Caco-2 (cell line): ENCODE measurements around the gene FYB2. TPM values are rescaled to one million over a fixed set of nuclear protein-coding genes. Genes with fewer than 3 reads are reported as not detected.

Source experiments
- BruUV-seq: library from RNA; stranded (reverse); fragments of 400-500 nt; replicated peaks from 2 replicates; lab custom pipeline; 2021; lab: Mats Ljungman, UMichigan
- CTCF ChIA-PET: fragments of 300-600 bp; sonication (Branson Sonifier 250); formaldehyde crosslinking; loops from one replicate; lab custom pipeline; 2022; ENCODE audit warnings: antibody characterized with exemption; lab: Charles Lee
- POLR2A ChIA-PET: fragments of 300-600 bp; sonication (Branson Sonifier 250); formaldehyde crosslinking; loops from one replicate; lab custom pipeline; 2022; ENCODE audit warnings: antibody characterized with exemption; lab: Charles Lee
- DNase-seq, 2 experiments: peaks; one replicate each; pipeline versions ENCODE4 v3.0.0 to v3.0.0-alpha.2; 2020 to 2022
- H3K27me3 ChIP-seq: replicated peaks from 2 replicates; pipeline ENCODE4 v1.6.0; 2011; ENCODE audit warnings: low read length; ENCODE audit not compliant: control insufficient read depth, insufficient read depth
- H3K36me3 ChIP-seq: 2 replicates; pipeline ENCODE4 v1.5.1; 2011; ENCODE audit warnings: low read length; ENCODE audit not compliant: control insufficient read depth, insufficient read depth
- H3K4me1 ChIP-seq: fragments of 250-450 bp; sonication (Bioruptor Pico); 2 replicates; pipeline ENCODE4 v1.5.1; 2020; ENCODE audit warnings: mild to moderate bottlenecking
- H3K4me3 ChIP-seq: 2 replicates; pipeline ENCODE4 v1.5.1; 2011; ENCODE audit warnings: low read depth, mild to moderate bottlenecking, control low read depth, low read length
- H3K9me3 ChIP-seq: fragments of 250-450 bp; sonication (Bioruptor Pico); 2 replicates; pipeline ENCODE4 v1.5.1; 2020; ENCODE audit warnings: mild to moderate bottlenecking, moderate library complexity
- H3K27ac Mint-ChIP-seq: one replicate; pipeline ENCODE4 v1.8.0; 2022; ENCODE audit warnings: mixed read lengths; ENCODE audit not compliant: unreplicated experiment
- H3K27me3 Mint-ChIP-seq: one replicate; pipeline ENCODE4 v1.8.0; 2022; ENCODE audit warnings: mixed read lengths; ENCODE audit not compliant: insufficient read depth, unreplicated experiment
- H3K36me3 Mint-ChIP-seq: one replicate; pipeline ENCODE4 v1.8.0; 2022; ENCODE audit warnings: mild to moderate bottlenecking, mixed read lengths; ENCODE audit not compliant: insufficient read depth, unreplicated experiment
- H3K4me1 Mint-ChIP-seq: one replicate; pipeline ENCODE4 v1.8.0; 2022; ENCODE audit warnings: low read depth, mixed read lengths; ENCODE audit not compliant: unreplicated experiment
- H3K4me3 Mint-ChIP-seq: one replicate; pipeline ENCODE4 v1.8.0; 2022; ENCODE audit warnings: mild to moderate bottlenecking, moderate library complexity, mixed read lengths; ENCODE audit not compliant: unreplicated experiment
- H3K9me3 Mint-ChIP-seq: one replicate; pipeline ENCODE4 v1.8.0; 2022; ENCODE audit warnings: mixed read lengths; ENCODE audit not compliant: unreplicated experiment
- CTCF ChIP-seq, 2 experiments: fragments of 200-600 bp in 1 of 2; IDR thresholded peaks; 1 replicate in 1 of 2; 2 replicates in 1 of 2; pipeline versions ENCODE4 v1.5.1 to v1.8.0; 2011 to 2022; ENCODE audit warnings: antibody characterized with exemption in 1 of 2, control low read depth in 1 of 2, inconsistent platforms in 1 of 2, low read depth in 1 of 2, low read length in 1 of 2, mild to moderate bottlenecking in 1 of 2, moderate library complexity in 1 of 2; ENCODE audit not compliant: insufficient read depth in 1 of 2, severe bottlenecking in 1 of 2, unreplicated experiment in 1 of 2
- intact Hi-C: fragments of 100-400 bp; cut with micrococcal nuclease; formaldehyde crosslinking; loops from one replicate; pipeline ENCODE4 v1.10.0; 2022; ENCODE audit not compliant: unreplicated experiment
- total RNA-seq: library from RNA; stranded (reverse); gene quantifications from 2 replicates; pipeline ENCODE4 v1.2.3, GENCODE V29; 2022

The FYB2 gene
- total RNA-seq, 1 experiment from 2014 or later: 2.7 TPM

- POLR2A ChIA-PET: no interaction called here
- TF ChIP-seq CTCF (IDR thresholded peaks at IDR 0.05; ENCODE audit: insufficient read depth in 1 of 2, low read depth in 1 of 2, low read length in 1 of 2, severe bottlenecking in 1 of 2, unreplicated experiment in 1 of 2): no peak
- no peaks in the 10 kb centered on the region for H3K27me3 ChIP-seq
These were observed 25.4 kb upstream of the FYB2 start for GRCh38 chr1:56844545-56845136.

GRCh38 chr1:56843544-56843943, 24.3 kb upstream of the FYB2 start:
- Mint-ChIP-seq H3K4me1 (no peaks in the 10 kb centered on the region), H3K36me3 (no peaks in the 10 kb centered on the region), H3K4me3 (no peak overlapping the region), H3K9me3 (no peaks in the 10 kb centered on the region), H3K27me3 (no peaks in the 10 kb centered on the region), H3K27ac (no peak overlapping the region)
- ChIA-PET POLR2A (no interaction called here), CTCF (no interaction called here)
- H3K4me1 ChIP-seq: no peaks in the 10 kb centered on the region
- no TSS peak for BruUV-seq
- no peak for TF ChIP-seq CTCF (IDR thresholded peaks at IDR 0.05; ENCODE audit: insufficient read depth in 1 of 2, low read depth in 1 of 2, low read length in 1 of 2, severe bottlenecking in 1 of 2, unreplicated experiment in 1 of 2)
- intact Hi-C loops: no loop called here
- no peak overlapping the region for H3K4me3 ChIP-seq
- H3K9me3 ChIP-seq: no peaks in the 10 kb centered on the region
- H3K36me3 ChIP-seq: no peaks in the 10 kb centered on the region
- DNase-seq: no peak
- no peaks in the 10 kb centered on the region for H3K27me3 ChIP-seq

More at GRCh38 chr1:56844545-56845136, 25.4 kb upstream of the FYB2 start:
- Mint-ChIP-seq H3K4me3 (no peak overlapping the region), H3K9me3 (no peaks in the 10 kb centered on the region), H3K4me1 (no peaks in the 10 kb centered on the region), H3K27ac (no peak overlapping the region), H3K27me3 (no peaks in the 10 kb centered on the region), H3K36me3 (no peaks in the 10 kb centered on the region)
- intact Hi-C loops: no loop called here
- CTCF ChIA-PET: no interaction called here
- Histone ChIP-seq H3K9me3 (no peaks in the 10 kb centered on the region), H3K4me1 (no peaks in the 10 kb centered on the region), H3K4me3 (no peak overlapping the region), H3K36me3 (no peaks in the 10 kb centered on the region)
- no TSS peak for BruUV-seq
- DNase-seq: no peak

DNA sequence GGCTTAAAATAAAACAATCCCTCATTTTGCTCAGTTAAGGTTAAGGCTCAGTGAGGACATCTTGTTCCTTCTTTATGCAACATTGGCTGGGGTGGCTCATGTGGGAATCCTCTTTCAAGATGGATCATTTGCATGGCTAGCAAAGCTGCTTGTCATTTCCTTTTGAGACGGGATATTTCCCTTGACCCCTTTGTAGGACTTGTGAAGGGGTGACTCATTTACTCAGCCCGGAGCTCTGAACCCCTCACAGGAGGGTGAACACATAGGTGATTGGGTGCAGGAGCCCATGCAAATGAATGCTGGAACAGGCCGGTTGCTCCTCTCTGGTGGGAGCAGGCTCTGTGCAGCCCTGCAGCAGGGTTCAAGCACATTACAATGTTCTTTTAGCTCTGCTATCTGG, 19.6 kb upstream of the FYB2 start:
- no peak overlapping the region for H3K27ac Mint-ChIP-seq
- no peaks in the 10 kb centered on the region for H3K36me3 Mint-ChIP-seq
- Histone ChIP-seq H3K36me3 (no peaks in the 10 kb centered on the region), H3K4me1 (no peaks in the 10 kb centered on the region), H3K9me3 (no peaks in the 10 kb centered on the region), H3K27me3 (no peaks in the 10 kb centered on the region), H3K4me3 (no peak overlapping the region)
- intact Hi-C loops: loop anchor here (10.0 kb wide), 2 partner anchors 286 to 1206 kb away; no protein-coding TSS in a partner anchor
- BruUV-seq: no TSS peak
- ChIA-PET POLR2A (no interaction called here), CTCF (no interaction called here)
- no peak for TF ChIP-seq CTCF (IDR thresholded peaks at IDR 0.05; ENCODE audit: insufficient read depth in 1 of 2, low read depth in 1 of 2, low read length in 1 of 2, severe bottlenecking in 1 of 2, unreplicated experiment in 1 of 2)
- no peaks in the 10 kb centered on the region for H3K27me3 Mint-ChIP-seq
- no peaks in the 10 kb centered on the region for H3K9me3 Mint-ChIP-seq
- H3K4me1 Mint-ChIP-seq: no peaks in the 10 kb centered on the region
- DNase-seq: no peak
- no peak overlapping the region for H3K4me3 Mint-ChIP-seq
